Rectal smooth muscle tissue (tissue), 1 donor: ENCODE data around the gene CORO7.
A peak's percentile ranks its signal among the peaks of the same experiment; 100 is the strongest.

Experiments used
- H3K27ac ChIP-seq: one replicate; pipeline ENCODE4 v1.7.0; 2013; ENCODE audit warnings: low read depth, low read length, inconsistent platforms
- H3K27me3 ChIP-seq: one replicate; pipeline ENCODE4 v1.7.0; 2013; ENCODE audit warnings: low read length; ENCODE audit not compliant: control insufficient read depth, insufficient read depth
- H3K36me3 ChIP-seq: one replicate; pipeline ENCODE4 v1.7.0; 2013; ENCODE audit warnings: low read length; ENCODE audit not compliant: control insufficient read depth, insufficient read depth
- H3K4me1 ChIP-seq: one replicate; pipeline ENCODE4 v1.7.0; 2013; ENCODE audit warnings: low read length; ENCODE audit not compliant: control insufficient read depth, insufficient read depth
- H3K4me3 ChIP-seq: one replicate; pipeline ENCODE4 v1.7.0; 2013; ENCODE audit warnings: low read length
- H3K9ac ChIP-seq: one replicate; pipeline ENCODE4 v1.7.0; 2013; ENCODE audit warnings: low read length

The CORO7 gene

DNA sequence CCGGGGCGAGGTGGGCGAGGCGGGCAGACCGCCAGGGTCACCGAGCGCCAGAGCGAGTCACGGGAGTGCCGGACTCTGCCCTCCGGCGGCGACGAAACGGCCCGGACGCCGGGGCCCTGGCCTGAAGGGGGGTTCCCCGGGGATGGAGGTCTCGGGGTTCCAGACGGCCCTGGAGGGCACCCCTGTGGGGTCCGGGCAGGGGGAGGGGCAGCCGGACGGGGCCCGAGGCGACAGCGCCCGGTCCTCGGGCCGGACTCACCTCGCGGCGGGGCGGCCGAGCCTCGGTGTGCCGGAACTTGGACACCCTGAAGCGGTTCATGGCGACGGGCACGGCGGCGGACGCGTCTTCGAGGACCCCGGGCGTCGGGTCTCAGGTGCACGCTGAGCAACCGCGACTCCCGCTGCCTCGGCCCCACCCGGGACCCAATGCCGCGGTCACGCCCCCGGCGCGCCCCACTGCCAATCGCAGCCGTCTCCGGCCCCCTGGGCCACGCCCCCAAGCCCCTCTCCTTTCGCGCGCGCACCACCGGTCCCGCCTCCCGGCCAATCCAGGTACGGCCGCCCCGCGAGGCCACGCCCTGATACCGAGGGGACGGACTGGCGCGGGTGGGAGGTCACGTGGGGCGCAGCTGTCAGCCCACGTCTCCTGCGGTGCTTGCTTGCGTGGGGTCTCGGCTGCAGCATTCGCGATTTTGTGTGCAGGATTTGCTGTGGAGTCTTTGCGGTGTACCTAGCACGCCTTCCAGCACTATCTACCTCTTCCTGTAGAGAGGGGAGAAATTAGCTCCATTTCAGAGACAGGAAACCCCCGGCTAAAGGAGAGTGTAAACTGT lies at the start of gene CORO7:
Gene CORO7 (minus strand): TSS at position 397 of the 833 bp plus-strand sequence. CDS start 78 bp downstream, at position 319.
- H3K9ac ChIP-seq: peak within 1 kb of the TSS; percentile 53
- peak within 1 kb of the TSS; percentile 35 for H3K27ac ChIP-seq

GRCh38 chr16:4463522-4464163 lies 47.2 kb upstream of the CORO7 start:
- no peak overlapping the region for H3K9ac ChIP-seq
- no peak overlapping the region for H3K27ac ChIP-seq

More for the DNA sequence above, at the start of gene CORO7:
- H3K36me3 ChIP-seq: peaks cover 2% of the 10 kb centered on the region
- H3K27me3 ChIP-seq: no peaks in the 10 kb centered on the region
- peaks cover 4% of the 10 kb centered on the region for H3K4me1 ChIP-seq
- H3K4me3 ChIP-seq: peak within 1 kb of the TSS; percentile 85

GRCh38 chr16:4461250-4462085 lies 45.1 kb upstream of the CORO7 start:
- no peak overlapping the region for H3K27ac ChIP-seq
- no peaks in the 10 kb centered on the region for H3K4me1 ChIP-seq

More at GRCh38 chr16:4463522-4464163, 47.2 kb upstream of the CORO7 start:
- no peak overlapping the region for H3K4me3 ChIP-seq
- H3K27me3 ChIP-seq: no peaks in the 10 kb centered on the region
- H3K36me3 ChIP-seq: peaks cover 21% of the 10 kb centered on the region
- no peaks in the 10 kb centered on the region for H3K4me1 ChIP-seq

DNA sequence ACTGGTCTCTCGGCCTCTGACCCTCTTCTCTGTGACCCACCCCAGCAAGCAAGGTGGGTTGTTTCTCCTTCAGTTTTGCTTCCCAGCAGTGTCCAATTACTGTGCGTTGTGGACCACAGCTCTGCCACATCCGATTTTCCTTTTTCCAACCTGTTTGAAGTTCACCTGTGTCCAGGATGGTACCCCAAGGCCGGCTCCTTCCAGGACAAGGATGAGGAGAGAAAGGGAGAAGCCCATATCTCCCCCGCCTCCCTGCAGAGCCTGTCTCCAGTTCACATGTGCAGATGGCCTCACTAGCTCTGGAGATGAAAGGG lies 44.5 kb upstream of the CORO7 start:
- H3K27ac ChIP-seq: no peak overlapping the region
- no peaks in the 10 kb centered on the region for H3K4me1 ChIP-seq
- H3K36me3 ChIP-seq: peaks cover 22% of the 10 kb centered on the region
- H3K9ac ChIP-seq: no peak overlapping the region
- no peak overlapping the region for H3K4me3 ChIP-seq
- H3K27me3 ChIP-seq: no peaks in the 10 kb centered on the region

More at GRCh38 chr16:4461250-4462085, 45.1 kb upstream of the CORO7 start:
- Histone ChIP-seq H3K36me3 (peaks cover 22% of the 10 kb centered on the region), H3K27me3 (no peaks in the 10 kb centered on the region), H3K4me3 (no peak overlapping the region), H3K9ac (no peak overlapping the region)

DNA sequence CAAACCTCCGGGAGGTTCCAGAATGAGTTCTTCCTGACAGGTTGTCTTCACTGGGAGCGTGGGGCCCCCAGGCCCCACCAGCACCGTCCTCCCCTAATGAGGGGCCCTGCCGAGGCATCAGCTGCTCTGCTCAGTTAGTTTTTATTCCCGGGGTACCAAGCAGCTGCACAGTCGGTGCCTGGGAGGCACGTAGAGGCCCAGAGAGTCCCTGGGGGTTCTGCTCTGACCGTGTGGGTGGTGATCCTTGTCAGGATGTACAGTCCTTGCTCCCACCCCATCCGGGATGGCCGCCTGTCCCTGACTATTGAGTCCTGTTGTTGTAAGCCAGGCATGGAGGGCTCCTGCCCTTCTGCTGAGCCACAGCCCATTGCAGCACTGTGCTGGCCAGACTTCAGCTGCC lies 39.6 kb upstream of the CORO7 start:
- peaks cover 32% of the 10 kb centered on the region for H3K36me3 ChIP-seq
- no peak overlapping the region for H3K9ac ChIP-seq

GRCh38 chr16:4455081-4455480 lies 38.7 kb upstream of the CORO7 start:
- H3K9ac ChIP-seq: no peak overlapping the region
- no peaks in the 10 kb centered on the region for H3K4me1 ChIP-seq
- H3K36me3 ChIP-seq: peaks cover 38% of the 10 kb centered on the region
- H3K27ac ChIP-seq: no peak overlapping the region
- H3K27me3 ChIP-seq: no peaks in the 10 kb centered on the region
- H3K4me3 ChIP-seq: no peak overlapping the region

More for the DNA sequence above, 39.6 kb upstream of the CORO7 start:
- Histone ChIP-seq H3K27me3 (no peaks in the 10 kb centered on the region), H3K4me3 (no peak overlapping the region), H3K27ac (no peak overlapping the region), H3K4me1 (no peaks in the 10 kb centered on the region)

DNA sequence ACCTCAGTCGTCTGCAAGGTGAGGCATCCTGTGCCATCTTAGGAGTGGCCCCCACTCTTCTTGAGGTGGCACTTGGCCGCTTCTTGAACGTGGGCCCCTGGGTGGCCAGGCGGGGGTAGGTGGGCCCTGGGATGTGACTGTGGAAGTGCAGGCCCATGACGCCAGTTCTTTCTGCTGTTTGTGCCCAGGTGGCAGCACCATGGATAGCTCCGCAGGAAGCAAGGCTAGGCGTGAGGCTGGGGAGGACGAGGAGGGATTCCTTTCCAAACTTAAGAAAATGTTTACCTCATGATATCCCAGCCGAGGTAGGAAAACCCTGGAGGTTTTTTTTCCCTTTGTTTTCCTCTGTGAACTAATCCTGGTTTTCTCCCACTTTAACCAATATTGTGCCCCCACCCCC lies 38.2 kb upstream of the CORO7 start:
- peaks cover 41% of the 10 kb centered on the region for H3K36me3 ChIP-seq
- H3K9ac ChIP-seq: no peak overlapping the region
- no peak overlapping the region for H3K27ac ChIP-seq
- H3K4me3 ChIP-seq: no peak overlapping the region
- H3K4me1 ChIP-seq: no peaks in the 10 kb centered on the region
- H3K27me3 ChIP-seq: no peaks in the 10 kb centered on the region

DNA sequence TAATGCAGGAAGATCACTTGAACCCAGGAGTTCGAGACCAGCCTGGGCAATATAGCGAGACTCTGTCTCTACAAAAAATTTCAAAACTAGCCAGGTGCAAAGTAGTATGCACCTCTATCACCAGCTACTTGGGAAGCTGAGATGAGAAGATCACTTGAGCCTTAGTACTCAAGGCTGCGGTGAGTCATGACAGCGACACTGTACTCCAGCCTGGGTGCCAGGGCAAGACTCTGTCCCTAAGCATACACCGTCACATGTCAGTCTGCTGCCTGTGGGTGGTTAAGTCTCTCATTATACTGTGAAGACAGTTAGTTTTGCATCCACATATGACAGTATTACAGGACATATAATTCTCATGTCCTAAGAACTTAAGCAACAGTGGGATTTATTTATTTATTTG lies 36.3 kb upstream of the CORO7 start:
- H3K4me1 ChIP-seq: no peaks in the 10 kb centered on the region
- H3K9ac ChIP-seq: no peak overlapping the region
- H3K27ac ChIP-seq: no peak overlapping the region
- H3K4me3 ChIP-seq: no peak overlapping the region
- H3K27me3 ChIP-seq: no peaks in the 10 kb centered on the region
- peaks cover 50% of the 10 kb centered on the region for H3K36me3 ChIP-seq

DNA sequence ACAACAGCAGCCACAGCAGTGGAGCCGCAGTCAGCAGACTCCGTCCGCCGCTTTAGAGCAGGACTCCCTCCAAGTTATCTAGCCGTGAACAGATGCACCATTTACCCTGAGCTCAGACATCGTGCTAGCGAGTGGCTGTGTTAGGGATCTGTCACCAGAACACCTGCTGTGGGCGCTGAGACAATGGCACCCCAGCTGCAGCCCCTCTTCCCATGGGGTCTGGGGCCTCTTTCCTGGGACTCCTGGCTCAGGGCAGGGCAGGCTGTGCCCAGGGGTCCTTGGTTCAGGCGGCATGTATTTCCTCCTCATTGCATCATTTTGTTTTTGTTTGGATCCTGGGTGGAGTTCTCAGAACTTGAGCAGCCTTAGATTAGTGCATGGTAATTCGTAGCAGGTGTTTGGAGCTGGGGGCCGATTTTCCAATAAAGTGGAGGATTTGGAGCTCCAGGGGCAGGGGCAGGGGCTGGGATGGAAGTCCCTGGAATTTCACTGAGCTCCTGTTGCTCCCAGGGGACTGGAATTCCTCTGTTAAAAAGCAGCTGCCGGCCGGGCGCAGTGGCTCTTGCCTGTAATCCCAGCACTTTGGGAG lies 34.6 kb upstream of the CORO7 start:
- no peak overlapping the region for H3K9ac ChIP-seq
- H3K27ac ChIP-seq: no peak overlapping the region
- H3K27me3 ChIP-seq: no peaks in the 10 kb centered on the region
- H3K36me3 ChIP-seq: peaks cover 52% of the 10 kb centered on the region
- H3K4me3 ChIP-seq: no peak overlapping the region
- H3K4me1 ChIP-seq: no peaks in the 10 kb centered on the region

GRCh38 chr16:4450430-4450829 lies 34.0 kb upstream of the CORO7 start:
- H3K4me1 ChIP-seq: no peaks in the 10 kb centered on the region
- no peak overlapping the region for H3K27ac ChIP-seq
- H3K27me3 ChIP-seq: no peaks in the 10 kb centered on the region
- no peak overlapping the region for H3K4me3 ChIP-seq
- peaks cover 46% of the 10 kb centered on the region for H3K36me3 ChIP-seq
- no peak overlapping the region for H3K9ac ChIP-seq

- Histone ChIP-seq H3K27ac (no peak overlapping the region), H3K4me3 (no peak overlapping the region), H3K27me3 (no peaks in the 10 kb centered on the region), H3K36me3 (peaks cover 53% of the 10 kb centered on the region), H3K9ac (no peak overlapping the region), H3K4me1 (no peaks in the 10 kb centered on the region)
Measured at GRCh38 chr16:4443986-4444385, 27.6 kb upstream of the CORO7 start.

- no peak overlapping the region for H3K9ac ChIP-seq
- no peak overlapping the region for H3K27ac ChIP-seq
- no peaks in the 10 kb centered on the region for H3K4me1 ChIP-seq
- H3K4me3 ChIP-seq: no peak overlapping the region
- no peaks in the 10 kb centered on the region for H3K27me3 ChIP-seq
- H3K36me3 ChIP-seq: peaks cover 48% of the 10 kb centered on the region
Measured at GRCh38 chr16:4443271-4443670, 26.9 kb upstream of the CORO7 start.
